Renal pelvis (tissue), 4 donors: ENCODE data around the gene SCYL1. TPM values are rescaled to one million over a fixed set of nuclear protein-coding genes. Genes with fewer than 3 reads are reported as not detected.
A peak's percentile ranks its signal among the peaks of the same experiment; 100 is the strongest.

Experiments
- DNase-seq: peaks from one replicate; pipeline ENCODE4 v3.0.0-alpha.2; 2013
- polyA plus RNA-seq, 3 donors: library from polyadenylated mRNA; unstranded; fragments of 120-200 nt; gene quantifications; one replicate each; pipeline ENCODE4 v1.2.1, GENCODE V29; 2013; ENCODE audit not compliant: insufficient read length in 3 of 3

Gene SCYL1
- polyA plus RNA-seq, 3 donors, result 77.3 to 92.5 (median 81.5) TPM

DNA sequence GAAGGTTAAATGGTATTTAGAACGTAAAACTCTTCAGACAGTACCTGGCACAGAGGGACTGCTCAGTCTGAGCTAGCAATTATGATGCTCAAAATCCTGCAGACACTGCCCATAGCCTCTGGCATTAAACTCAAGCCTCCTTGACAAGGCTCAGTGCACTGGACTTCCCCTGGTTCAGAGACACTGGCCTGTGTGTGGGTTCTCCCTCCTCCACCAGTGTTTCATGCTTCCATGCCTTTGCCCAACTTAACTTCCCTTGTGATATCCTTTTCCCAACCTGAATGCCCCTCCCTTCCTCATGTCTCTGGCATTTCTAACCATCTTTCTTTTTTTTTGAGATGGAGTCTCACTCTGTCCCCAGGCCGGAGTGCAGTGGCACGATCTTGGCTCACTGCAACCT, 24.2 kb downstream of the SCYL1 start:
- no peak for DNase-seq

DNA sequence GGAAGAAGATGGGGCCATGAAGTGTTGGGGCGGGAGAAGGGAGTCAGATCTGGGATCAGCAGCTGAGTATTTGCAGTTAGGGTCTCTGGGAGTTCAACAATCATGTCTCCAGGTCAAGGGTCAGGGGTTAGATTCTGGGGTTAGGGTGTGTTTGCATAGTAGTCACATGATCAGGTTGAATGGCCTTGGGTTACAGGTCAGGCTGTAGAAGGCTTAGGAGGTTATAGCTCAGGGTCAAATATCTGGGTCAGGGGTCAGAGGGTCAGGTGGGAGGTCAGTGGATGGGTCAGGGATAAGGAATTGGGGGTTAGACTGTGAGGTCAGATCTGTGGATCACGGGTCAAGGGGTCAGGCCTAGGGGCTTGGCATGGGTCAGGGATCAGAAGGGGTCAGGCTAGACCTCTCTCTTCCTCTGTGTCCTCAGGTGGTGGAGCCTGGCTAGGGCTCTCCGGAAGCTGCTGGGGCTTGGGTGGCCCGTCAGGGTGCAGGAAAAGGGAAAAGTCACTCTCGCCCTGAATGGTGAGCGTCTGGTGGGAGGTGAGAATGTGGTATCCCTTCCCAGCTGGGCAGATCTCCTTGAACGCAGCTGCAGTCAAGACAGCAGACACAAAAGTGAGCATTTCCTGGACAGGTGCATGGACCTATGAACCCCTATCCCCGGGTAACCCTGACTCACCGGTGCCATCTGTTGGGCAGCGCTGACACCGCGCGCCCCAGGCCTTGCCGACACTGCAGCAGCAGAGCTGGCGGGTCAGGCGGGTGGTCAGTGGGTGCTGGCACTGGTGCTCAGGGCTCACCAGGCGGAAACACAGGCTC, 26.9 kb downstream of the SCYL1 start:
- no peak for DNase-seq

DNA sequence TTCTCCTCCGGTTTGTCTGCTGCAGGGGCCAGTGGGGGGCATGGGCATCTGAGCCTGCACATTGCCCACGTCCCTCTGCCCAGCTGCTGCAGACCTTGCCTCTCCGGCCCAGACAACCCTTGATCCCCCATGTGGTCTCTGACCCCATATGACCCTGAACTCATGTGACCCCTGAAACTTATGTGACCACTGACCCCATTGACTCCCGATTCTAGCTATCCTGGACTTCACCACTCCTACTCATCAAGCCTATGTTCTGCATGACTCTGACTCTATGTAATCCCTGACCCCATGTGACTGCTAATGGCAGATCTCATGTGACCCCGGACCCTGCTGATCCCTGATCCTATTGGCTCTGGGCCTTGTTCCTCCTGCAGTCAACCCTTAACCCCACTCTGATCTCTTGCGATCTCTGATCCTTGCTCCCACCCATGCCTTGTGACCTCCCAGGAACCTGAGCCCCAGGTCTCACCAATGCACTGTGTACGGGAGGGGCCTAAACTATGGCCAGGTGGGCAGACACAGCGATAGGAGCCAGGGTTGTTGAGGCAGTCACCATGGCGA, 27.6 kb downstream of the SCYL1 start:
- no peak for DNase-seq

DNA sequence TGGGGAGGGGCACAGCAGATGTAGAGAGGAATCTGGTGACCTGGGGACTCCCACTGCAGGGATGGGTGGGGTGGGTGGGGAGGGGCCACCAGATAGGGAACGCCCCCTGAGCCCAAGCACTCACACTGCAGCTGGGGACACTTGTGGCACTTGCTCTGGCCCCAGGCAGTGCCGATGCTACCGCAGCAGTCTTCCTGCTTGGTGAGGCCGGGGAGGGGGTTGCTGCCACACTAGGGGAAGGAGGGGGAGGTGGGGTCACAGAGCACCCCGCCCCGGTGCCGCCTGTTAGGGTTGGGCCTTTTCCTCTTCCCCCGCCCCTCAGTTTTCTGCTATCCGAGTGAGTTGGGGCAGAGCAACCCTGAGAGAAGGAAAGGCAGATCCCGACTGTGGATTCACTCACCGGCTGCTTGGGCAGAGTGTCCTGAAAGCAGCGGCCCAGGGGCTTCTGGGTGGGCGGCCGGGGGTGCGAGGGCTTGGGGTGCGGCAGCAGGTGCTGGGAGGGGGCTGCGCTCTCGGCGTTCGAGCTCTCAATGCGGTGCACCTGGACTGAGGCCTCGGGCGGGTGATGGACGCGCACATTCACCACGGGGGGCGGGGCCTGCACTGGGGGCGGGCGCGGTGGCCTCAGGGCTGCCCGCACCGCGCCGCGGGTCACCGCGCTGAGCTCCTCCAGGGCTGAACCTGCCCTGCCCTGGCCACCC, 28.6 kb downstream of the SCYL1 start:
- no peak for DNase-seq

DNA sequence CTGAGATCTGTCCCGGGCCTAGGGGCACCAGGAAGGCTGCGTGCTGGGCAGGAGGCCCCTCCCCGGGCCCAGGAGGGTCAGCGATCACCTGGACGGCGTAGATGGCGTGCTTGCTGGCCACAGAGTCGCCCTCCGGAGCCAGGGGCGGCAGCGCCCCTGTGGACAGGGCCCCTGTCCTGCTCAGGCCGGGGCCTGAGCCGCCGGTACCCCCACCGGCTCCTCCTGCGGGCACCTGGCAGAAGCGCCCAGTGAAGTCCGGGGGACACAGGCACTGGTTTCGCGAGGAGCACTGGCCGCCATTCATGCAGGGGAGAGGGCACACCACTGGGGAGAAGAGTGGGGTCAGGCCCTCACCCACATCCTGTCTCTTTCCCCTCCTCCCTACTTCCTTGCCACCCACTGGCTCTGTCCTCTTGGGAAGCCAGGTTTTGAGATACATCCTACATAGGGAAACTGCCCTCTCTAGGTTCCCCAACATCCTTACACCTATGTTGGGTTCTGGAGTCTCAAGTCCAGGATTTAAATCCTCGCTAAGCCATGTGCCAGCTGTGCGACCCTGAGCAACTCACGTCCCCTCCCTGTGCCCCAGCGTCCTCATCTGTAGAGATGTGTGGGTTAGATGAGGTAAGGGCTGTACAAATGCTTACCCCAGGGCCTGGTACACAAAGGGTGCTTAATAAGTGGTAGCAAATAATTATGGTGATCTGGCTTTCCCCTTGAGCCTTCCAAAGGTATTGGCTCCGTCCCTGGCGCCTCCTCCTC, 29.4 kb downstream of the SCYL1 start:
- DNase-seq, result no peak

DNA sequence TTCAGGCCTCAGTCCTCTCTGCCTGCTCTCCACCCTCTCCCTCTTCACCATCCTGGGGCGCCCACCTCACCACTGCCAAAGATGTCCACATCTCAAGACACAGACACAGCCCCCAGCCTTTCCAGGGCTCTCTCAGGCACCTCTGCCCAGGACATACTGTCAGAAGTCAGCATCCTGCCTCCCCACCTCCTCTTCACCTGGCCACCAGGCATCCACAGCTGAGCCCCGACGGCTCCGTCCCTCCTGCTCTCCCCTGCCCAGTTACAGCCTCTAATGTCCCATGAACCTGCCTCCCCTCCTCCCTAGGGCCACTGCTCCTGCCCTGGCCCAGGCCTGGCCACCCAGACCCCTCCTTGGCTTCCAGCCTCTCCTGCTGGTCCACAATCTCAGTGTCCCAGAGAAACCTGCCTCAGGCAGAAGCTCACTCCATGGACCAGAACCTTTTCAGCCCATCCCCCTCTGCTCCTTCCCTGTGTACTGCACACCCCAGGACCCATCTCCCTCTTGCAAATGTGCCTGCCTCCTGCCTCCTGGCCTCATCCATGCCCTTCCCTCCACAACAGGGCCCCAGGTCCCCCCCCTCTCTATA, 30.1 kb downstream of the SCYL1 start:
- no peak for DNase-seq

DNA sequence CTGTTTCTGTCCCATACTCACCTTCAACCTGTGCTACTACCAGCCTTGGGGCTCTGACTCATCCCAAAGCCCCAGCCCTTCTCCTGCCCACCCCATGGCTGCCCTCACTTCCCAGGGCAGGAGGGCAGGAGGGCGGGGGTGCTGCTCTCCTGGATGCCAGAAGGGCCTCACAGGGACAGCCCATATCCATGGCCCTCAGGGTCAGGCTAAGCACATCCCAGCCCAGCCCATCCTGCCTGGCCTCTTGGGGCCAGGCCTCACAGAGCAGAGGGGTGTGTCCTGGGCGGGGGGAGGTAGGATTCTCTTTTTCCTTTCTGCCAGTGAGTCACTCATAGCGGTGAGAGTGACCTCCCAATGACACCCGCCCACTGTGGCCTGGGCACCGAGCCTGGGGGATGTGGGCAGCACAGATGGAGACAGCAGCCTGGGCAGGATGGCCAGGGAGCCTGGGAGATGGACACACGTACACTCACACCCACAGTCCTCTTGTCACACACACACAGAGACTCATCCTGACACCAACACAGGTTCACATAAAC, 30.9 kb downstream of the SCYL1 start:
- DNase-seq, result no peak

DNA sequence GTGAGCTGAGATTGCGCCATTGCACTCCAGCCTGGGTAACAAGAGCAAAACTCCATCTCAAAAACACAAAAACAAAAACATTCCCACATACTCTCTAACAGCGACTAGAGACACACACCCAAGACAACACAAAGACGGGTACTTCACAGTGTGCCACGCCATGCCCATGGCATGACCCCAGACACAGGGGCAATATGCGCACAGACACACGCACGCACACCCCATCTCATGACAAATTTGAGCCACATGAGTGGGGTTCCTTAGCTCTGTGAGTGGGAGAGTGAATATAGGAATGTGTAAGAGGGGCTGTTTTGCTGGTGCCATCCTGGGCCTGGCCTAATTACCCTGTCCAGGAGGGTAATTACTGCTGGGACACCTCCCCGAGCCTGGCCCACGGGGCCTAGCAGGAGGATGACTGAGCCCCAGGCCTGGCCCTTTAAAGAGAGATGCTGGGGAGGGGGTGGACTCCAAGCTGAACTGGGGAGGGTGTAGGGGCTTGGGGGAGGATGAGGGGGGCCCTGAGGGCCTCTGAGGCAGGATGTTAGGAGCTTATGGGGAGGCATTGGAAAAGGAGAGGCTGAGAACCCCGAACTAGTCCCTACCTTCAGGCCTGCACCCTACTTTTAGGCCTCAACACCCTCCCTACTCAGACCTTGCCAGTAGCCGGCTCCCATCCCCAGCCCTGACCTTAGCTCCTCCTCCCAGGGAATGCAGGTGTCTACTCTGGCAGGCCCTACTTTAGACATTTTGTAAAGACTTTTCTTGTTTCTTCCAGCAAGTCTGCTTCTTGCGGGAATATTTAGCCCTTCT, 31.8 kb downstream of the SCYL1 start:
- no peak for DNase-seq

DNA sequence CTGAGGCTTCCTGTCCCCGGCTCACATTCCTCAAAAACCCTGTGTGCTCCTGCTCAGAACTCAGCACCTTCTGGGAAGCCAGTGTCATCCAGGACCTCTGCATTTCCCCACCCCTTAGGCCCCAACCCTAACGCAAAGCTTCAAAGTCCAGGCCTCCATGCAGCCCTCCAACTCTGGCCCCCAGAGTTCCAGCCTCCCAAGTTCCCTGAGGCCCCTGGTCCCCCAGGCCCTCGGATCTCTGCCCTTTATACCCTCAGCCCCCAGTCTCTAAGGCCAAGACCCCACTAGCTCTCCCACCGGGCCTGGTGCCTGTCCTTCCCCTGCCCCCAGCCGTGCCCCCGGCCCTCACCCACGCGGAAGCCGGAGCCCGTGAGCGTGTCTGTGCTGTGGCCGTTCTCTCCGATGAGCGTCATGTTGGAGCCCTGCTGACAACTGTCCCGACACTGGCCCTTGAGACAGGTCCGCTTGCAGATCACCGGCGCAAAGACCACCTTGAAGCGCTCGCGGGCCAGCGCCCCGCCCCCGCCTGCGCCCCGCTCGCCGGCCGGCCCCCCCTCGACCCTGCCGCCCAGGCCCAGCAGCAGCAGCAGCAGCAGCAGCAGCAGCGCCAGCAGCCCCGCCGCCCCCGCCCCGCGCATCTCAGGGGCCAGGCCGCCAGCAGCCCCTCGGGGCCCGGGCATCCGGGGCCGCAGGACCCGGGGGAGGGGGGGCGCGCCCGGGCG, 32.6 kb downstream of the SCYL1 start:
- DNase-seq, result no peak

DNA sequence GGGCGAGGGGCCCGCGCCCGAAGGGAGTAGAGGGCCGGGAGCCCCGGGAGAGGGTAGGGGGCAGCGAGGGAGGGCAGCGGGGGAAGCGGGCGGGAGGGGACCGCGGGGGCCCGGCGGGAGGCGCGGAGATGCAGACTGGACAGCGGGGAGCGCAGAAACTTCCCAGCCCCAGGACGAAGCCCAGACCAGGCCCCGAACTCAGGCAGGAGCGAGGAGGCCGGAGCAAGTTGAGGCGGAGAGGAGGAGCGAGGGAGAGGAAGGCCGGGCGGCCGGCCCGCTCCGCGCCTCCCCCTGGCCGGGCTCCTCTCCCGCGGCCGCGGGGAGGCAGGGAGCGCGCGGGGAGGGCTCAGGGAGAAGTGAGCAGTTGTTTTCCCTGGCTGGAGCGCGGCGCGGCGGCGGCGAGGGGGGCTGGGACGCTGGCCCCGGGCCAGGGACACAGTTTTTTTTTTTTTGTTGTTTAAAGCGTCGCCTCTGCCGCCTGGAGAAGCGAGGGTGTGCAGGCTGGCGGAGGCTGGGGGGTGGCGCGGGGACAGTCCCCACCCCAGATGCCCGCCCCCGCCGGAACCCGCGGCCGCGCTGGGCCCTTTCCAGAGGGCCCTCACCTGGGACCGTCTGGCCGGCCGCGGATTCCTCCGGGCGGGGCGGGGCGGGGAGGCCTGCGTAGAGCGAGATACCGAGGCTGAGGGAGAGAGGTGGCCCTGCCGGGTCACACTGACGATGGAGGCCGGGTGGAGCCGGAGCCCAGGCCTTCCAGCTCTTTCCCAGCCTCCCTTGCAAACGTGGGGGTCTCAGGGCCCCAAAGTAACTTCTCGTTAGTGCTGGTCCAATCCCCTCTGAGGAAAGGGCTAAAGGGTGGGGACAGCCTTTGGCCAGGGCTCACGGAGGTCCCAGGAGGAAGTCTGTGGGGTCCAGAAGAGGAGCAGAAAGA, 33.4 kb downstream of the SCYL1 start, which contains the start of gene LTBP3:
Gene LTBP3, minus strand, starts transcription at position 358 of the 928 bp plus-strand sequence. CDS start 400 bp downstream, outside the sequence.
- DNase-seq, result peak; percentile 86

DNA sequence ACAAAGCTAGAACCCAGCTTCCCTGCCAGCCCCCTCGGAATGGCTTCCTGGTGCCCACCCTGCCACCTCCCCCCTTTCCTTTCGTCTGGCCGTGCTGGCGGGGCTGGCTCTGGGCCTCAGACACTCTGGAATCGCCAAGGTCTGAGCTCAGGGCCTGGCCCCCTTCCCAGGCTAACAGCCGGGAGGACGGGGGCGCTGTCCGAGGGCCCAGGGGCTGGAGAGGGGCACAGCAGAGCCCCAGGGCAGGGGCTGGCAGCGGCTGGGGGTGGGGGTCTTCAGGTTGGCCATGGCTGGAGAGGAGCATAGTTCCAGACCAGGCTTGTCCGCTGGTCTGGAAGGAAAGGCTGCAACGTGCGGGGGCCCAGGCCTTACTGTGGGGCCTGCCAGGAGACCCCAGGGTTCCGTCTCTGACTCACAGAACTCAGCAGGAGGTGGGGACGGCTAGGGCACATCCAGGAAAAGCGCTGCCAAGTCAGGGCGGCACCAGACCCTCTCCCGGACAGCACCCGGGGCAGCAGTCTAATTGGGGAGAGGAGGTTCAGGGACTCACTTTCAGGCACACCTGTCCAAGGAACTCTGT, 34.1 kb downstream of the SCYL1 start:
- no peak for DNase-seq

DNA sequence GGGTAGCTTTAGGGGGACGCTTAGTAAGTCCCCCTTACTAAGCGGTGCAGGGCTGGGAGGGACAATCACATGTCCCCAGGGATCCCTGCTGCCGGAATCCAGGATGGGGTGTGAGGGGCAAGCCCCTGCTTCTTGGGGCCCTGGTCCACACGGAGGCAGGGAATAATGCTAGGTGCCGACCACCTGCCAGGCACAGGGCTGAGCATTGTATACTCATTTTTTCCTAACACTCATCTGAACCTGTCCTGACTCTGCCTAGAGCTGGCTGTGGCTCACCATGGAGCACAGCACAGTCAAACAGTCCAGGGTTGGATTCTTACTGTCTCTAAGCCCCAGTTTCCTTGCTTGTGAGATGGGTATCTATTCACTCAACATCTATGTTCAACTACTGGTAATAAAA, 34.7 kb downstream of the SCYL1 start:
- DNase-seq, result no peak

DNA sequence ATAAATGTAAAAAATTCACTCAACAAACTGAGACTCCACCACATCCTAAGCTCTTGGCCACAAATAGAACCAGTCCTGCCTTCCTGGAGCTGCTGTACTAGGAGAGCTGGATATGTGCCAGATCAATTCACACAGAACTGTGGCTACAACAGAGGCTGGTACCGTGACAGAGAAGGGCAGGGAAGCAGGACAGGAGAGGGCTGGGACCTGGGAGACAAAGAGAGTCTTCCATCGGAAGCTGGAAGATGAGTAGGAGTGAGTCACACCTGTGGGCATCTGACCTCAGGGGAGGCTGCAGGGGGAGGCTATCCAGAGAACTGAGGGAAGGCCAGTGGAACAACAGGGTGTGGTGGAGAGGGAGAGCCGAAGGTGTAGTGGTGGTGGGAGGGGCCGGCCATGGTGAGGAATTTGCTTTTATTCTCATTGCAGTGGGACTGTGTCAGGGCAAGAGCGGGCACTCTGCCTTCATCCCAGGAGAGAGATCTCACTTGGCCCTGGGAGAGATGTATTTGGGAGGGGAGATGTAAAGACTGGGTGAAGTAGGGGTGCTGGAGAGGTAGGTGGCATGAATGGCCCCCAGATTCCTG, 35.2 kb downstream of the SCYL1 start:
- DNase-seq, result no peak

DNA sequence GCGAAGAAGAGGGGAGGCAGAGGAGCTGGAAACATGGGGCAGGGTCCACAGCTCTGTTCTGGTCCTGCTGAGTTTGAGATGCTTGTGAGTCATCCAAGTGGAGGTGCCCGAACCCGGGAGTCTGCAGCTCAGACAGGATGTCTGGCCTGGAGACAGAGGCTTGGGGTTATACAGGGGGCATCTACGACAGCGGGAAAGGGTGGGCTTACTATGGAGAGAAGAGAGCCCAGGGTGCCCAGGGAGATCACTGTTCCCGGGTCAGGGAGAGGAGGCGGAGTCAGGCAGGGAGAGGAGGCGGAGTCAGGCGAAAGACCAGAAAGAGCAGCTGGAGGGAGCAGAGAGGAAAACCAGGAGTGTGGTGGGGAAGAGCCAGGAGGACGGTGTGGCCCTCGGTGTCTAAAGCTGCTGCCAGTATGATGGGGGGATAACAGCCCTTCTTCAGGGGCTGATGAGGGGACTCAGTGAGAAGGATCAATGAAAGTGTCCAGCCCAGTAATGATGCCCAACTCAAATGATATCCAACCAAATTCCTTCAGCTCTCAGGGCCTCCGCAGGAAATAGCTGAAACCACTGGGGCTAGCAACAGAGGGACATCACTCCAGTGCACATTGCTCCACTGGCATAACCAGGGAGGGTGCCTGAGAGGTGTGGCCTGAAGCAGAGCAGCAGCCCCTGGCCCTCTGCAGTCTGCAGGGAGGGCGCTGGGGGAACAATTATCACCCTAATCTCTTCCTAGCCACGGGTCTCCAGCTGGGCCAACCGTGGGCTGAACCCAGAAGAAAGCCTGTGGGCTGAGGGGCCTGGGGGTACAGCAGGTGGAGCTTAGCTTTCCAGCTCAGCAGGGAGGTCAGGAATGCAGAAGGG, 35.9 kb downstream of the SCYL1 start:
- DNase-seq, result no peak

DNA sequence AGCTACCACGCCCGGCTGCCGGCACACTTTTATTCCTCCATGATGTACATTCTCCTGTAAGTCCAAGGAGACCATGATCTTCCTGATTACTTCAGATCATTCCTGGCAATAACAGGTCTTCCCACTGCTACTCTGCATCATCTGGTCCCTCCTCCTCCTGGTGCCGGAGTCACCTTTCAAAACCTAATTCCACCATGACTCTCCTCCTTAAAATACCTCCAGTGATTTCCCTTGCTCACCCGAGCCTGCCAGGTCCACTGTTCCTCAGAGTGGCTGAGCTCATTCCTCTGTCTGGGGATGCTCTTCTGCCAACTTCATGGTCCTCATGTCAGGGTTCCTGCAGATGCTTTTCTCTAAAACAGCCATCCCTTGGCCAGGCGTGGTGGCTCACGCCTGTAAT, 37.1 kb downstream of the SCYL1 start:
- no peak for DNase-seq

DNA sequence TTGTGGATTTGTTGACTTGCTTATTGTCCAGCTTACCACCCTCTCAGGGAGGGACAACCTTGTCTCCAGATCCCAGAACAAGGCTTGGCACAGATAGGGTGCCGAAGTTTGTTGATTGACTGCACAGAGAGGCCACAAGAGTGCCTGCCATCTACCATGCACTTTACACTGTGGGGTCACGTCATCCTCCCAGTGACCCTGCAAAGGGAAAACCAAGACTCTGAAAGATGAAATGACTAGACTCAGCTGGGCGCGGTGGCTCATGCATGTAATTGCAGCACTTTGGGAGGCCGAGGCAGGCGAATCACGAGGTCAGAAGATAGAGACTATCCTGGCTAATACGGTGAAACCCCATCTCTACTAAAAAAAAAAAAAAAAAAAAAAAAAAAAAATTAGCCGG, 37.9 kb downstream of the SCYL1 start:
- DNase-seq, result no peak

DNA sequence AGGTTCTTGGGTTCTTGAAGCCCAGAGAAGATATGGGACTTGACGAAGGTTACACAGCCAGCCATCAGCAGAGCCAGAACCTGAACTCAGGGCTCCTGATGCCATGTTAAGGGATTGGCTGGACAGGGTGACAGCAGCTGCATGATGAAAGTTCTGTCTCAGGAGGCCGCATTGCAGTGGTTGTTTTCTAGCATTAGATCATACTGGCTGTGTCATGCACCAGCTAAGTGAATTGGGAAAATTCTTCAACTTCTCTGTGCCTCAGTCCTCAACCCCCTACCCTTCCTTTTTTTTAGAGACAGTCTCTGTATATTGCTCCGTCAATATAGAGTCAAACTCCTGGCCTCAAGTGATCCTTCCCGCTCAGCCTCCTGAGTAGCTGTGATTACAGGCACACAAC, 38.7 kb downstream of the SCYL1 start:
- DNase-seq, result no peak
